ENCODE measurements around the gene MCEMP1. TPM values are rescaled to one million over a fixed set of nuclear protein-coding genes. Genes with fewer than 3 reads are reported as not detected.

MCEMP1 gene
- total RNA-seq, 1 donor from 2014 or later: 184 TPM

DNA sequence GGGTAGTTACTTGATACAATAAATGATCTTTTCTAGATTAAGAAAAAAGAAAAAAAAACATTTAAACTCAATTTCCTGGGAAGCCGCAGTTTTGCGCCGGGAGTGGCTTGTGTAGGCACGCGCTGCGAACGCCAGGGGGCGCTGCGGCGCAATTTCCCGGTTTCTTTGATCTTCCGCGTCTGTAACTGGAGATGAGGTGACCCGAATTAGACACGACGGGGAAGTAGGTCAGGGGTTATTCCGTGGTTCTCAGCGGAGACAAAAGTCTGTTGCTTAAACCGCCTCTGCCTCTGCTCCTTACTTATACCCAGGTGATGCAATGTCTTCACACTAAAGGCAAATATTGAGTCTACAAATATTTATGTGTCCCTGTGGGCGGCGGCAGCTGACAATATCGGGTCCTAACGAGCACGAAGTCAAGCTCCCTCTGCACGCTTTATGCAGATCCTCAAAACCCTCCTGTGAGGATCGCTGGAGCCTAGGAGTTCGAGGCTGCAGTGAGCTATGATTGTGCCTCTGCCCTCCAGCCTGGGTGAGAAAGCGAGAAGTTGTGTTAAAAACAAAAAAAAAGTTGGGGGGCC, 24.7 kb upstream of the MCEMP1 start:
- Histone ChIP-seq H3K27me3 (ENCODE audit: low read depth) (no peaks in the 10 kb centered on the region), H3K27ac (peak overlapping the region; percentile 60), H3K36me3 (peaks cover 5% of the 10 kb centered on the region), H3K4me3 (peak overlapping the region; percentile 31), H3K4me1 (peaks cover 21% of the 10 kb centered on the region), H3K9me3 (no peaks in the 10 kb centered on the region)
- DNase-seq (peak; percentile 91), ATAC-seq (peak; percentile 88 to 89)
- TF ChIP-seq, protein P1, sequence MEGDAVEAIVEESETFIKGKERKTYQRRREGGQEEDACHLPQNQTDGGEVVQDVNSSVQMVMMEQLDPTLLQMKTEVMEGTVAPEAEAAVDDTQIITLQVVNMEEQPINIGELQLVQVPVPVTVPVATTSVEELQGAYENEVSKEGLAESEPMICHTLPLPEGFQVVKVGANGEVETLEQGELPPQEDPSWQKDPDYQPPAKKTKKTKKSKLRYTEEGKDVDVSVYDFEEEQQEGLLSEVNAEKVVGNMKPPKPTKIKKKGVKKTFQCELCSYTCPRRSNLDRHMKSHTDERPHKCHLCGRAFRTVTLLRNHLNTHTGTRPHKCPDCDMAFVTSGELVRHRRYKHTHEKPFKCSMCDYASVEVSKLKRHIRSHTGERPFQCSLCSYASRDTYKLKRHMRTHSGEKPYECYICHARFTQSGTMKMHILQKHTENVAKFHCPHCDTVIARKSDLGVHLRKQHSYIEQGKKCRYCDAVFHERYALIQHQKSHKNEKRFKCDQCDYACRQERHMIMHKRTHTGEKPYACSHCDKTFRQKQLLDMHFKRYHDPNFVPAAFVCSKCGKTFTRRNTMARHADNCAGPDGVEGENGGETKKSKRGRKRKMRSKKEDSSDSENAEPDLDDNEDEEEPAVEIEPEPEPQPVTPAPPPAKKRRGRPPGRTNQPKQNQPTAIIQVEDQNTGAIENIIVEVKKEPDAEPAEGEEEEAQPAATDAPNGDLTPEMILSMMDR (IDR thresholded peaks at IDR 0.05): peak; percentile 98
- intact Hi-C loops (cut with DNase I): no loop called here

DNA sequence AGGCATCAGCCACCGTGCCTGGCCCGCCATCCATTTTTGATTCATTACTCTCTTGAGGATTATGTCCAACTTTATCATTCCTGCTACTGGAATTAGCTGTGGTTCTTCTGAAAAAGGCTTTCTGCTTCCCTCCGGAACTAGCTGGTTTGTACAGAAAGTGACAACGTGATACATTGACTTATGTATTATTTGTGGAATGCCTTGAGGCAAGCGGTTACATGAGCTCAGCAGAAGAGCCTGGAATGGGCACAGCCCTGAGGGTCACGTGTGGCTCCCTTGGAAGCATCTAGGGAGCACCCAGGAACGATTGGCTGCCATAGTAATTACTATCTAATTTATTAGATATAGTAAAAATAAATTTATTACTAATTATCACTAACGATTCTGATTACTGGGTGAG, 22.5 kb upstream of the MCEMP1 start:
- Histone ChIP-seq H3K27me3 (ENCODE audit: low read depth) (no peaks in the 10 kb centered on the region), H3K4me3 (no peak overlapping the region), H3K4me1 (peaks cover 28% of the 10 kb centered on the region), H3K27ac (peak overlapping the region; percentile 74), H3K9me3 (no peaks in the 10 kb centered on the region), H3K36me3 (no peaks in the 10 kb centered on the region)
- intact Hi-C loops (cut with DNase I): no loop called here
- no peak for ATAC-seq
- TF ChIP-seq, protein P1 (IDR thresholded peaks at IDR 0.05): no peak
- no peak for DNase-seq

DNA sequence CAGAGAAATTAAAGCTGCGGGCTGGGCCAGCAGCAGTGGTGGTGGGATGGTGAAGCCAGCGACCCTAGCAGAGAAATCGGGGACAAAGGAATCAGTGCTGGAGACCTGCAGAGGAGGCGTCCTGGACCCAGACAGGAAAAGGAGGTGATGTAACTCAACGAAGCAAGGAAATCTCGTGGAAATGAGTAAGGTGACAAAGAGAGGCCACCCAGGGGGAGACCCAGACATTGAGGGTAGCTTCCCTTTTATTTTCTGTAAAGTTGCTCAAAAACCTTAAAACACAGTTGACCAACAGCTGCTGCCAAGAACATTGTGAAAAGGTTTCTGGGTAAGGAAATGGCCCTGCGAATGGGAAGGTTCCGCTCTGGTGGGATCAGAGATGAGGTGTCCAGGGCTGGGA, 21.3 kb upstream of the MCEMP1 start:
- TF ChIP-seq, protein P1 (IDR thresholded peaks at IDR 0.05): no peak
- Histone ChIP-seq H3K36me3 (no peaks in the 10 kb centered on the region), H3K27ac (peak overlapping the region; percentile 74), H3K9me3 (no peaks in the 10 kb centered on the region), H3K27me3 (ENCODE audit: low read depth) (no peaks in the 10 kb centered on the region), H3K4me1 (peaks cover 28% of the 10 kb centered on the region), H3K4me3 (no peak overlapping the region)
- peak; percentile 12 to 43 for ATAC-seq
- intact Hi-C loops (cut with DNase I): no loop called here
- DNase-seq: no peak

DNA sequence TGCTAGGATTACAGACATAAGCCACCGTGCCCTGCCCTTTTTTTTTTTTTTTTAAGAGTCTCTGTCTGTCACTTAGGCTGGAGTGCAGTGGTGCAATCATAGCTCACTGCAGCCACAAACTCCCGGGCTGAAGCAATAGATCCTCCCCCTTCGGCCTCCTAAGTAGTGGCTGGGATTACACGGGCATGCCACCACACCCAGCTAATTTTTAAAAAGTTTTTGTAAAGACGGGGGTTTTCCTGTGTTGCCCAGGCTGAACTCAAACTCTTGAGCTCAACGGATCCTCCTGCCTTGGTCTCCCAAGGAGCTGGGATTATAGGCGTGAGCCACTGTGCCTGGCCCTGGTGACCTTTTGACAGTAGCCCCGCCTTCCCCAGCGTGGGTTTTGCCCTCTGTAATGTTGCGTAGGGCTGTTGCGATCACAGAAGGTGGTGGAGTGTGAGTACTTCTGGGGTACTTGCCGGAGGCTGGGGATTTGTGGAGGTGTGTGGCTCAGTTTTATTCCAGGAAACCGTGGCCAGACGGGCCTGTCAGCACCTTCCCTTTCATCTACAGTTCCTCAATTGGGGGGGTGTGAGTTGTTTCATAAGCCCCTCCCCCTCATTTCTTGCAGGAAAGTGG, 19.6 kb upstream of the MCEMP1 start:
- intact Hi-C loops (cut with DNase I): no loop called here
- DNase-seq (peak; percentile 83), ATAC-seq (peak; percentile 85 to 88)
- Histone ChIP-seq H3K27ac (peak overlapping the region; percentile 74), H3K4me1 (peaks cover 26% of the 10 kb centered on the region), H3K4me3 (no peak overlapping the region), H3K9me3 (no peaks in the 10 kb centered on the region), H3K36me3 (no peaks in the 10 kb centered on the region), H3K27me3 (ENCODE audit: low read depth) (no peaks in the 10 kb centered on the region)
- TF ChIP-seq, protein P1 (IDR thresholded peaks at IDR 0.05): no peak

DNA sequence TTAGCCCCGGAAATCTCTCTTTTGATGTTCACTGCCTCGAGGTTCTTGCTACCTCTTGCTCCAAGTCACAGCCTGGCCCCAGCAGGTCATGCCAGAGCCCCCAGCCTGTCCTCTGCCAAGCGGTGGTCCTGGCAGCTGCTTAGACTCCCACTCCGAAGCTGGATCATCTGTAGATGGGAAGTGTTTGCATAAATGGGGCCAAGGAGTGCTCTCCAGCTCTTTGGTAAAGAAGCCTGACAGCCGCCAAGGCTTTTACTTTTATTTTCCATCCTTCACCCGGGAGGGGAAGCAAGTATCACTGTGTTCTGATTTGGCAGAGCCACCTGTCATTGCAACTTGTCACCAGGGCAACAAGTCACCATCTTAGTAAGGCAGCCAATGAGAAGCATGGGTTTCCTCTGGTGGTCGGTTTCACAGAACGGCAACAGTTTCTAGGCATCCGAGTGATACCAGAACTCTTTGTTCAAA, 18.6 kb upstream of the MCEMP1 start:
- H3K36me3 ChIP-seq: no peaks in the 10 kb centered on the region
- intact Hi-C loops (cut with DNase I): no loop called here
- no peaks in the 10 kb centered on the region for H3K9me3 ChIP-seq
- TF ChIP-seq, protein P1 (IDR thresholded peaks at IDR 0.05): no peak
- no peak overlapping the region for H3K4me3 ChIP-seq
- H3K27ac ChIP-seq: peak overlapping the region; percentile 74
- ATAC-seq: peak; percentile 57 to 62
- DNase-seq: no peak
- H3K27me3 ChIP-seq (ENCODE audit: low read depth): no peaks in the 10 kb centered on the region
- H3K4me1 ChIP-seq: peaks cover 18% of the 10 kb centered on the region
